ENCODE results near the gene SLC28A2.

- no peak for TF ChIP-seq EZH2 (IDR thresholded peaks at IDR 0.05; ENCODE audit: borderline replicate concordance, low read length)
- TF ChIP-seq CTCF (conservative IDR thresholded peaks at IDR 0.05 in 1 of 2, IDR thresholded peaks at IDR 0.05 in 1 of 2; ENCODE audit: extremely low read depth in 1 of 2, insufficient read depth in 1 of 2, low read depth in 1 of 2, low read length in 2 of 2), result no peak
Measured at GRCh38 chr15:45306105-45306504, 54.1 kb downstream of the SLC28A2 start.

Data from mammary epithelial cell (primary cell).